ENCODE results near the gene ST8SIA5. TPM values are rescaled to one million over a fixed set of nuclear protein-coding genes. Genes with fewer than 3 reads are reported as not detected.

Gene ST8SIA5
- total RNA-seq, 1 experiment from 2014 or later, result 0.54 TPM

GRCh38 chr18:46622999-46623398, 133.9 kb downstream of the ST8SIA5 start:
- no peak overlapping the region for H3K4me3 ChIP-seq (replicated peaks in 1 of 2; ENCODE audit: low read depth in 1 of 2, low read length in 2 of 2)
- ATAC-seq, result peak; percentile 69
- H3K9me3 ChIP-seq (ENCODE audit: control insufficient read depth in 1 of 2, insufficient read depth in 1 of 2, low read depth in 1 of 2, low read length in 2 of 2), result no peaks in the 10 kb centered on the region
- ChIA-PET CTCF (interaction anchor here (0.8 to 3.6 kb wide), 9 partner anchors 10 to 474 kb away, joined by 3 to 30 read pairs (median 6); a partner anchor contains a TSS), RAD21 (ENCODE audit: low non-redundant PET in 1 of 2, low total read pairs in 2 of 2, uncharacterized antibody in 2 of 2, unreplicated experiment in 2 of 2) (interaction anchor here (1.3 to 2.2 kb wide), 5 partner anchors 35 to 342 kb away, joined by 3 to 8 read pairs (median 5); no protein-coding TSS in a partner anchor), POLR2A (no interaction called here)
- H3K36me3 ChIP-seq (ENCODE audit: control insufficient read depth in 1 of 2, insufficient read depth in 2 of 2, low read length in 2 of 2), result no peaks in the 10 kb centered on the region
- TF ChIP-seq EZH2 (IDR thresholded peaks at IDR 0.05) (no peak), POLR2AphosphoS5 (IDR thresholded peaks at IDR 0.05; ENCODE audit: low read depth, low read length) (no peak), CTCF (IDR thresholded peaks at IDR 0.05 in 2 of 3, conservative IDR thresholded peaks at IDR 0.05 in 1 of 3; ENCODE audit: borderline replicate concordance in 1 of 3, insufficient read depth in 1 of 3, low read depth in 2 of 3, low read length in 2 of 3) (peak in 2 of 3 experiments; percentile 31 to 32; a peak in 3 of 6 replicates), RAD21 (IDR thresholded peaks at IDR 0.05; ENCODE audit: low read depth) (peak; percentile 58)
- no peaks in the 10 kb centered on the region for H4K20me1 ChIP-seq (ENCODE audit: insufficient read depth)
- no peak overlapping the region for H2AFZ ChIP-seq (ENCODE audit: low read depth, low read length, poor library complexity, severe bottlenecking)
- no peak overlapping the region for H3K27ac ChIP-seq (ENCODE audit: low read depth, low read length)
- no peak overlapping the region for H3K9ac ChIP-seq (ENCODE audit: low read length)
- no peak overlapping the region for H3K4me2 ChIP-seq (ENCODE audit: low read length)
- no peak for DNase-seq (ENCODE audit: low read depth, low spot score)
- peaks cover 55% of the 10 kb centered on the region for H3K27me3 ChIP-seq (ENCODE audit: insufficient read depth, low read length)
- no peaks in the 10 kb centered on the region for H3K4me1 ChIP-seq (ENCODE audit: control insufficient read depth in 1 of 2, insufficient read depth in 2 of 2, low read length in 2 of 2)
- no TSS peak for BruUV-seq (replicated peaks)
- intact Hi-C loops (cut with micrococcal nuclease), result loop anchor here (1.0 to 2.0 kb wide), 2 partner anchors 68 to 342 kb away; no protein-coding TSS in a partner anchor
- no peaks in the 10 kb centered on the region for H3K79me2 ChIP-seq (ENCODE audit: insufficient read depth, low read length)
- no peaks in the 10 kb centered on the region for H3K9me2 ChIP-seq (ENCODE audit: insufficient read depth)

GRCh38 chr18:46622451-46622850, 134.4 kb downstream of the ST8SIA5 start:
- ATAC-seq (no peak), DNase-seq (ENCODE audit: low read depth, low spot score) (no peak)
- Histone ChIP-seq H3K4me3 (replicated peaks in 1 of 2; ENCODE audit: low read depth in 1 of 2, low read length in 2 of 2) (no peak overlapping the region), H3K4me2 (ENCODE audit: low read length) (no peak overlapping the region), H3K9ac (ENCODE audit: low read length) (no peak overlapping the region), H3K27me3 (ENCODE audit: insufficient read depth, low read length) (peaks cover 50% of the 10 kb centered on the region), H3K79me2 (ENCODE audit: insufficient read depth, low read length) (no peaks in the 10 kb centered on the region), H3K9me3 (ENCODE audit: control insufficient read depth in 1 of 2, insufficient read depth in 1 of 2, low read depth in 1 of 2, low read length in 2 of 2) (no peaks in the 10 kb centered on the region), H3K36me3 (ENCODE audit: control insufficient read depth in 1 of 2, insufficient read depth in 2 of 2, low read length in 2 of 2) (no peaks in the 10 kb centered on the region), H2AFZ (ENCODE audit: low read depth, low read length, poor library complexity, severe bottlenecking) (no peak overlapping the region), H4K20me1 (ENCODE audit: insufficient read depth) (no peaks in the 10 kb centered on the region), H3K4me1 (ENCODE audit: control insufficient read depth in 1 of 2, insufficient read depth in 2 of 2, low read length in 2 of 2) (no peaks in the 10 kb centered on the region), H3K9me2 (ENCODE audit: insufficient read depth) (no peaks in the 10 kb centered on the region), H3K27ac (ENCODE audit: low read depth, low read length) (no peak overlapping the region)
- CTCF ChIA-PET, result interaction anchor here (1.0 to 3.6 kb wide), 6 partner anchors 36 to 449 kb away, joined by 3 to 30 read pairs (median 8); a partner anchor contains a TSS
- no TSS peak for BruUV-seq (replicated peaks)
- POLR2A ChIA-PET, result no interaction called here
- intact Hi-C loops (cut with micrococcal nuclease), result loop anchor here (2.0 kb wide), 1 partner anchor 68 kb away; no protein-coding TSS in a partner anchor
- RAD21 ChIA-PET (ENCODE audit: low non-redundant PET in 1 of 2, low total read pairs in 2 of 2, uncharacterized antibody in 2 of 2, unreplicated experiment in 2 of 2), result interaction anchor here (1.3 to 2.2 kb wide), 5 partner anchors 36 to 342 kb away, joined by 3 to 8 read pairs (median 5); no protein-coding TSS in a partner anchor
- TF ChIP-seq SIN3A (IDR thresholded peaks at IDR 0.05; ENCODE audit: low read depth), result no peak
- no peak for TF ChIP-seq ATF3 (IDR thresholded peaks at IDR 0.05)
- no peak for TF ChIP-seq EZH2 (IDR thresholded peaks at IDR 0.05)

Measured in HCT116 (cell line).